Fibroblast of skin of left biceps (primary cell): ENCODE results near the gene ALDH1L1.
"Not testable (repeated sequence)": the region's sequence is repeated elsewhere in the genome, so short reads cannot be mapped to it uniquely, and the experiment has no call there.

ENCODE experiments used
- DNase-seq, 2 experiments: peaks; one replicate each; pipeline ENCODE4 v3.0.0-alpha.2; 2013; ENCODE audit warnings: low read depth in 2 of 2

Gene ALDH1L1

GRCh38 chr3:126083511-126083912, 96.9 kb downstream of the ALDH1L1 start:
- no peak for DNase-seq

GRCh38 chr3:126083138-126083445, 97.3 kb downstream of the ALDH1L1 start:
- DNase-seq = no peak

GRCh38 chr3:126082362-126083137, 97.8 kb downstream of the ALDH1L1 start:
- DNase-seq = no peak

GRCh38 chr3:126081618-126082361, 98.6 kb downstream of the ALDH1L1 start:
- no peak for DNase-seq

- DNase-seq = no peak
These were observed 99.4 kb downstream of the ALDH1L1 start for GRCh38 chr3:126080970-126081369.

GRCh38 chr3:126078866-126079265, 101.5 kb downstream of the ALDH1L1 start:
- no peak for DNase-seq

GRCh38 chr3:126077754-126078153, 102.6 kb downstream of the ALDH1L1 start:
- no peak for DNase-seq

- DNase-seq = no peak
These were observed 104.2 kb downstream of the ALDH1L1 start for GRCh38 chr3:126076140-126076539.

GRCh38 chr3:126070146-126070545, 110.2 kb downstream of the ALDH1L1 start:
- no peak for DNase-seq

- DNase-seq = no peak
These were observed 112.4 kb downstream of the ALDH1L1 start for GRCh38 chr3:126067959-126068358.

- not testable (repeated sequence) for DNase-seq
These were observed 113.7 kb downstream of the ALDH1L1 start for GRCh38 chr3:126066676-126067075.

GRCh38 chr3:126065876-126066275, 114.5 kb downstream of the ALDH1L1 start:
- DNase-seq = no peak

- no peak for DNase-seq
These were observed 115.6 kb downstream of the ALDH1L1 start for GRCh38 chr3:126064627-126065258.

GRCh38 chr3:126063358-126063965, 116.9 kb downstream of the ALDH1L1 start:
- no peak for DNase-seq

GRCh38 chr3:126061301-126062032, 118.9 kb downstream of the ALDH1L1 start:
- no peak for DNase-seq

- DNase-seq = no peak
These were observed 119.7 kb downstream of the ALDH1L1 start for GRCh38 chr3:126060613-126061145.

- DNase-seq = no peak
These were observed 121.7 kb downstream of the ALDH1L1 start for GRCh38 chr3:126058666-126059065.

- no peak for DNase-seq
These were observed 122.5 kb downstream of the ALDH1L1 start for GRCh38 chr3:126057936-126058335.

- DNase-seq = no peak
These were observed 122.9 kb downstream of the ALDH1L1 start for GRCh38 chr3:126057501-126057819.

- no peak for DNase-seq
These were observed 123.5 kb downstream of the ALDH1L1 start for GRCh38 chr3:126056681-126057500.

GRCh38 chr3:126056088-126056487, 124.3 kb downstream of the ALDH1L1 start:
- no peak for DNase-seq
